Astrocyte of the spinal cord (primary cell): ENCODE results near the gene OPN5.
"Not testable (repeated sequence)": the region's sequence is repeated elsewhere in the genome, so short reads cannot be mapped to it uniquely, and the experiment has no call there.

Experiments
- DNase-seq: peaks from one replicate; pipeline ENCODE4 v3.0.0; 2011; ENCODE audit warnings: low read depth, low spot score
- H3K4me3 ChIP-seq: 2 replicates; pipeline ENCODE4 v1.5.1; 2011; ENCODE audit warnings: low read depth, mild to moderate bottlenecking, low read length, moderate library complexity
- in situ Hi-C: cut with HindIII; loops from 2 replicates; pipeline ENCODE4 v1.10.0; 2017; ENCODE audit warnings: low sequenced_read_pairs
- TF ChIP-seq, protein P1 (sequence below): IDR thresholded peaks from 2 replicates; pipeline ENCODE4 v1.5.1; 2012; ENCODE audit warnings: low read depth, mild to moderate bottlenecking, low read length, inconsistent platforms

Gene OPN5

DNA sequence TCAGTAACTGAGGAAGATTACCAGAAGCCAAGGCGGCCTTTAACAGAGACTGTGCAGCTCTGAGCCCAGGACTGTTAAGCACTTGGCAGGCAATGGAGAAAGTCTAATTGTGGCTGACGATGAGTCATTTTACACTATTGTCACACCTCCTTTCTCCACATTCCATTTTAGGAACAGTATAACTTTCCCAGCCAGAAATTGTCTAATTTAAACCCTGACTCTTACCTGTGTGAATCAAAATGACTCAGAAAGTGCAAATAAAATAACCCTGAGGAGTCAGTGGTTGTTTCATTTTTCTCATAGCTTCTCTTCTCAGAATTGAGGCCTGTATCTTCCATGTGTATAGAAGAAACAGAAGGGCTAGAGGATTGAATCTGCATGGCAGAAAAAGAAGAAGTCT, 40.0 kb upstream of the OPN5 start:
- TF ChIP-seq, protein P1, sequence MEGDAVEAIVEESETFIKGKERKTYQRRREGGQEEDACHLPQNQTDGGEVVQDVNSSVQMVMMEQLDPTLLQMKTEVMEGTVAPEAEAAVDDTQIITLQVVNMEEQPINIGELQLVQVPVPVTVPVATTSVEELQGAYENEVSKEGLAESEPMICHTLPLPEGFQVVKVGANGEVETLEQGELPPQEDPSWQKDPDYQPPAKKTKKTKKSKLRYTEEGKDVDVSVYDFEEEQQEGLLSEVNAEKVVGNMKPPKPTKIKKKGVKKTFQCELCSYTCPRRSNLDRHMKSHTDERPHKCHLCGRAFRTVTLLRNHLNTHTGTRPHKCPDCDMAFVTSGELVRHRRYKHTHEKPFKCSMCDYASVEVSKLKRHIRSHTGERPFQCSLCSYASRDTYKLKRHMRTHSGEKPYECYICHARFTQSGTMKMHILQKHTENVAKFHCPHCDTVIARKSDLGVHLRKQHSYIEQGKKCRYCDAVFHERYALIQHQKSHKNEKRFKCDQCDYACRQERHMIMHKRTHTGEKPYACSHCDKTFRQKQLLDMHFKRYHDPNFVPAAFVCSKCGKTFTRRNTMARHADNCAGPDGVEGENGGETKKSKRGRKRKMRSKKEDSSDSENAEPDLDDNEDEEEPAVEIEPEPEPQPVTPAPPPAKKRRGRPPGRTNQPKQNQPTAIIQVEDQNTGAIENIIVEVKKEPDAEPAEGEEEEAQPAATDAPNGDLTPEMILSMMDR, result no peak
- H3K4me3 ChIP-seq, result no peak overlapping the region
- DNase-seq, result peak; percentile 44
- in situ Hi-C loops, result no loop called here

DNA sequence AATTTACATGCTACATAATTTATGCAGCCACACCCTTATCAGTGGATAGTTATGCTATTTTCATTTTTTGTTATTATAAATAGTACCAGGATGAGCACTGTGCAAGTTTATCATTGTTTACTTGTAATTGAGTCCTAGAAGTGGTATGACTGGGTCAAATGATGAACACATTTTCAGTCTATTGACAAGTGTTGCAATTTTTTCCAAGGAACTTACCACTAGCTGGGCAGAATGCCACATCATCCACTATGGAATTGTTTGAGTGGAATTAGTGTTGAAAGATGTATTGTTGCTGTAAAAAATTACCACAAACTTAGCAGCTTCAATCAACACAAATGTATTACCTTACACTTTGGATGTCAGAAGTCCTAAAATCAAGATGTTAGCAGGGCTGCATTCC, 38.1 kb upstream of the OPN5 start:
- TF ChIP-seq, protein P1, result no peak
- no peak overlapping the region for H3K4me3 ChIP-seq
- in situ Hi-C loops, result no loop called here
- no peak for DNase-seq

DNA sequence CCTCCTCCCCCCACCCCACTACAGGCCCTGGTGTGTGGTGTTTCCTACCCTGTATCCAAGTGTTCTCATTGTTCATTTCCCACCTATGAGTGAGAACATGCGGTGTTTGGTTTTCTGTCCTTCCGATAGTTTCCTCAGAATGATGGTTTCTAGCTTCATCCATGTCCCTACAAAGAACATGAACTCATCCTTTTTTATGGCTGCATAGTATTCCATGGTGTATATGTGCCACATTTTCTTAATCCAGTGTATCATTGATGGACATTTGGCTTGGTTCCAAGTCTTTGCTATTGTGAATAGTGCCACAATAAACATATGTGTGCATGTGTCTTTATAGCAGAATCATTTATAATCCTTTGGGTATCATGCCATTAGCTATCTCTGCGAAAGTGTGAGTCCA, 36.6 kb upstream of the OPN5 start:
- H3K4me3 ChIP-seq, DNase-seq, in situ Hi-C loops: not testable (repeated sequence)

DNA sequence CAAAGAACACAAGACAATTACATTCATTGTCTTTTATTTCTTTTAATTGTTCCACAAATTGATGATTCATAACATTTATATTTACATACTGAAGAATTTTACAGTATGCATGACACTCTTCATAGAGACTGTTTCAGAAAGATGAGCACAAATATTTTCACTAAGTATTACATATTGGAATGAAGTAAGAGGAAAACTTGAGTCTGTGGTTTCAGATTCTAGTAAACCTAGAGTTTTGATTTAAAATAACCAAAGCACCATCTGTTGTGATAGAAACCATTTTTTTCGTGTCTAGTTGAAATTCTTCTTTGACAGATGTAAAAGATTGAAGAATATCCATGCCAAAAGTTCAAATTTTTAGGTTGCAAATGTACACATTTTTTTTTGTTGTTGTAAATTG, 32.1 kb upstream of the OPN5 start:
- no peak for DNase-seq
- in situ Hi-C loops, result no loop called here
- TF ChIP-seq, protein P1, result no peak
- H3K4me3 ChIP-seq, result no peak overlapping the region

DNA sequence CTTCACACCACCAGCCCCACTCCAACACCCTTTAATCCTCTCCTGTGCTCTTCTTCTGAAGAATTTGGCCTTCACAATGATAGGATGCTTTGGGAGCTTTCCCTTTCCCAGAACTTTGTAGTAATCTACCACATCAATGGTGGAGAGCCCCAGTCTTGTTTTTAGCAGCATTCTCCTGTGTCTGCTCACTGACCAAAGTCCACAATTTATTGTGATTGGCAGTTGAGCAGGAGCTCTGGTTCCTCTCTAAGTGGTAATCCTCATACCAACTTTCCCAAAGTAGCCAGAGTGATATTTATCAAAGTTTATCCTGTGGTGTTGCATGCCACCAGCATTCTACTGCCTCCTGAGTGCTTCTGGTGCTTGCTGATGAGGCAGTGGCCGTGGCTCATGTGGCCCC, 29.0 kb upstream of the OPN5 start:
- DNase-seq, result no peak
- in situ Hi-C loops, result no loop called here

DNA sequence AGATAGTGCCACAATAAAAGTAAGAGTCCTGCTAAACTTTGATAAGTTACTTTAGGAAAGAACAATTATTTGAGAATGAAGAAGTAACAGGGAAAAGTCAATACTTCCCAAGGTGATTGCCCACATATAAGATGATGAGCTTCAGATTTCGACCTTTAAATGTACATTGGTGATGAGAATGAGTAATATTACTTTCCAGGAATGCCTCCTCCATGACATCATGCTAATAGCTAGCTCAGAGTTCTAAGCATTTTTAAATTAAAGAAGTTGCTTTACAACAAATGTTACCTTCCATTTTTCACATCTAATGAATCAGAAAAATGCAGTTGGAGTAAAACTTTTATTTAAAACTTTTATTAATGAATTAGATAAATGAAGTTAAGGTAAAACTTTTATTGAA, 22.5 kb upstream of the OPN5 start:
- in situ Hi-C loops, result no loop called here
- TF ChIP-seq, protein P1, result no peak
- no peak for DNase-seq
- no peak overlapping the region for H3K4me3 ChIP-seq

More for the DNA sequence above, 29.0 kb upstream of the OPN5 start:
- TF ChIP-seq, protein P1, result no peak
- no peak overlapping the region for H3K4me3 ChIP-seq

DNA sequence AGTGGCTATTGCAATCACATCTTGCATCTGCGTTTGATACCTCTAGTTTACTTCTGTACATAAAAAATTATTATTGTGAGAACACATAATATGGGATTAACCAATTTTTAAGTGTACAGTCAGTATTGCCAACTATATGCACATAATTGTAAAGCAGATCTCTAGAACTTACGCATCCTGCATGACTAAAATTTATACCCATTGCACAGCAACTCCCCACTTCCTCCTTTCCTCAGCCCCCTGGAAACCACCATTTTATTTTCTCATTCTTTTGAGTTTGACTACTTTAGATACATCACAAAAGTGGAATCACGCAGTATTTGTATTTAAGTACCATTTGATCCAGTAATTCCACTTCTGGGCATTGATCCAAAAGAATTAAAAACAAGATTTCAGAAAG, 19.3 kb upstream of the OPN5 start:
- DNase-seq, result no peak
- in situ Hi-C loops, result no loop called here
- no peak overlapping the region for H3K4me3 ChIP-seq
- TF ChIP-seq, protein P1, result no peak
